Smooth muscle cell (in vitro differentiated cells): Measurements from ENCODE around the gene PRKAB1. TPM values are rescaled to one million over a fixed set of nuclear protein-coding genes. Genes with fewer than 3 reads are reported as not detected.

Experiments used
- DNase-seq: peaks from one replicate; lab custom pipeline; 2025; ENCODE audit not compliant: unreplicated experiment; lab: John Stamatoyannopoulos, UW
- H2AFZ ChIP-seq: fragments of 200-600 bp; sonication (generic); 2 replicates; pipeline ENCODE4 v1.6.0; 2016; ENCODE audit warnings: antibody characterized with exemption, low read depth, mild to moderate bottlenecking
- H3F3A ChIP-seq: fragments of 200-600 bp; sonication (generic); 2 replicates; pipeline ENCODE4 v1.6.0; 2017; ENCODE audit warnings: antibody characterized with exemption, low read depth
- H3K27ac ChIP-seq: fragments of 200-600 bp; sonication (generic); 2 replicates; pipeline ENCODE4 v1.5.1; 2016; ENCODE audit warnings: low read depth, mild to moderate bottlenecking
- H3K27me3 ChIP-seq: fragments of 200-600 bp; sonication (generic); 2 replicates; pipeline ENCODE4 v1.6.1; 2016; ENCODE audit warnings: low read depth, mild to moderate bottlenecking
- H3K36me3 ChIP-seq: fragments of 200-600 bp; sonication (generic); 2 replicates; pipeline ENCODE4 v1.5.1; 2016; ENCODE audit warnings: low read depth
- H3K4me1 ChIP-seq: fragments of 200-600 bp; sonication (generic); 2 replicates; pipeline ENCODE4 v1.5.1; 2016; ENCODE audit warnings: low read depth
- H3K4me2 ChIP-seq: fragments of 200-600 bp; sonication (generic); 2 replicates; pipeline ENCODE4 v1.6.0; 2016; ENCODE audit warnings: mild to moderate bottlenecking
- H3K4me3 ChIP-seq: fragments of 200-600 bp; sonication (generic); 2 replicates; pipeline ENCODE4 v1.5.1; 2016; ENCODE audit warnings: mild to moderate bottlenecking
- H3K79me2 ChIP-seq: fragments of 200-600 bp; sonication (generic); 2 replicates; pipeline ENCODE4 v1.6.0; 2016; ENCODE audit warnings: low read depth, mild to moderate bottlenecking
- H3K9ac ChIP-seq: fragments of 200-600 bp; sonication (generic); 2 replicates; pipeline ENCODE4 v1.6.0; 2016; ENCODE audit warnings: low read depth
- H3K9me3 ChIP-seq: fragments of 200-600 bp; sonication (generic); replicated peaks from 2 replicates; pipeline ENCODE4 v1.5.1; 2016; ENCODE audit warnings: low read depth
- H4K20me1 ChIP-seq: fragments of 200-600 bp; sonication (generic); 2 replicates; pipeline ENCODE4 v1.6.0; 2016; ENCODE audit warnings: low read depth
- CTCF ChIP-seq: fragments of 200-600 bp; sonication (generic); IDR thresholded peaks from 2 replicates; pipeline ENCODE4 v1.5.1; 2017; ENCODE audit warnings: borderline replicate concordance, mild to moderate bottlenecking, antibody characterized with exemption; ENCODE audit not compliant: insufficient read depth, poor library complexity, severe bottlenecking
- WGBS: methylation state at CpG from one replicate; pipeline ENCODE4 v1.1.7; 2016; ENCODE audit warnings: low lambda C conversion rate; 5-methylcytosine and 5-hydroxymethylcytosine counted together
- polyA plus RNA-seq: library from polyadenylated mRNA; unstranded; fragments of >200 nt; fragmentation: Nextera tagmentation; extraction: Ambion mirVana; gene quantifications from 2 replicates; pipeline ENCODE4 v1.2.1, GENCODE V29; 2016
- total RNA-seq: library from RNA; depleted of rRNA; stranded (reverse); fragments of >200 nt; gene quantifications from 2 replicates; pipeline ENCODE4 v1.2.3, GENCODE V29; 2014

PRKAB1 gene
- total and polyA plus RNA-seq, 2 experiments from 2014 or later = 24.7 to 26.0 TPM

GRCh38 chr12:119694111-119694510 is 26.2 kb downstream of the PRKAB1 start:
- H3K36me3 ChIP-seq = no peaks in the 10 kb centered on the region
- DNase-seq = no peak
- peaks cover 8% of the 10 kb centered on the region for H3F3A ChIP-seq
- no peak overlapping the region for H3K9ac ChIP-seq
- H3K9me3 ChIP-seq = no peaks in the 10 kb centered on the region
- no peaks in the 10 kb centered on the region for H3K79me2 ChIP-seq
- no peak overlapping the region for H2AFZ ChIP-seq
- H3K4me2 ChIP-seq = no peak overlapping the region
- no peak overlapping the region for H3K4me3 ChIP-seq
- no peaks in the 10 kb centered on the region for H3K27me3 ChIP-seq
- no peaks in the 10 kb centered on the region for H3K4me1 ChIP-seq
- H3K27ac ChIP-seq = peak overlapping the region; percentile 74
- 83% methylated on average over 6 of the region's 6 CpGs for WGBS
- no peaks in the 10 kb centered on the region for H4K20me1 ChIP-seq
- no peak for TF ChIP-seq CTCF

GRCh38 chr12:119695034-119695433 is 27.1 kb downstream of the PRKAB1 start:
- no peaks in the 10 kb centered on the region for H3K9me3 ChIP-seq
- H3K9ac ChIP-seq = no peak overlapping the region
- H3K36me3 ChIP-seq = no peaks in the 10 kb centered on the region
- no peak overlapping the region for H2AFZ ChIP-seq
- no peak for DNase-seq
- peak; percentile 35 for TF ChIP-seq CTCF
- H4K20me1 ChIP-seq = no peaks in the 10 kb centered on the region
- H3K4me3 ChIP-seq = no peak overlapping the region
- no peaks in the 10 kb centered on the region for H3K4me1 ChIP-seq
- H3K79me2 ChIP-seq = no peaks in the 10 kb centered on the region
- H3F3A ChIP-seq = peaks cover 8% of the 10 kb centered on the region
- no peak overlapping the region for H3K27ac ChIP-seq
- H3K27me3 ChIP-seq = no peaks in the 10 kb centered on the region
- WGBS = 83% methylated on average over 4 of the region's 4 CpGs
- no peak overlapping the region for H3K4me2 ChIP-seq

GRCh38 chr12:119696943-119697342 is 29.0 kb downstream of the PRKAB1 start:
- 93% methylated on average over 5 of the region's 5 CpGs for WGBS
- DNase-seq = no peak
- no peak overlapping the region for H3K9ac ChIP-seq

More at GRCh38 chr12:119696943-119697342, 29.0 kb downstream of the PRKAB1 start:
- Histone ChIP-seq H3K27me3 (no peaks in the 10 kb centered on the region), H3K9me3 (no peaks in the 10 kb centered on the region), H3K79me2 (no peaks in the 10 kb centered on the region), H3F3A (peaks cover 8% of the 10 kb centered on the region), H3K4me3 (no peak overlapping the region), H3K4me2 (no peak overlapping the region), H3K27ac (no peak overlapping the region), H4K20me1 (no peaks in the 10 kb centered on the region), H3K36me3 (no peaks in the 10 kb centered on the region), H2AFZ (no peak overlapping the region), H3K4me1 (no peaks in the 10 kb centered on the region)
- TF ChIP-seq CTCF = no peak
